Neural progenitor cell (in vitro differentiated cells): ENCODE data around the gene FAM163B. TPM values are rescaled to one million over a fixed set of nuclear protein-coding genes. Genes with fewer than 3 reads are reported as not detected.

Experiments used
- DNase-seq: peaks from one replicate; pipeline ENCODE4 v3.0.0-alpha.2; 2016; ENCODE audit warnings: low spot score
- H2AFZ ChIP-seq: fragments of 200-600 bp; sonication (generic); replicated peaks from 2 replicates; pipeline ENCODE4 v1.6.1; 2016; ENCODE audit warnings: antibody characterized with exemption
- H3F3A ChIP-seq: fragments of 200-600 bp; sonication (generic); 2 replicates; pipeline ENCODE4 v1.6.1; 2016; ENCODE audit warnings: antibody characterized with exemption, low read depth
- H3K27ac ChIP-seq: fragments of 200-600 bp; sonication (generic); 2 replicates; pipeline ENCODE4 v1.5.1; 2016; ENCODE audit warnings: mild to moderate bottlenecking
- H3K27me3 ChIP-seq: fragments of 200-600 bp; sonication (generic); 2 replicates; pipeline ENCODE4 v1.6.1; 2016; ENCODE audit warnings: mild to moderate bottlenecking, moderate library complexity
- H3K36me3 ChIP-seq: fragments of 200-600 bp; sonication (generic); 2 replicates; pipeline ENCODE4 v1.5.1; 2016
- H3K4me1 ChIP-seq: fragments of 200-600 bp; sonication (generic); 2 replicates; pipeline ENCODE4 v1.6.1; 2016; ENCODE audit warnings: mixed run types
- H3K4me2 ChIP-seq: fragments of 200-600 bp; sonication (generic); 2 replicates; pipeline ENCODE4 v1.6.1; 2016
- H3K4me3 ChIP-seq: fragments of 200-600 bp; sonication (generic); 2 replicates; pipeline ENCODE4 v1.5.1; 2016
- H3K79me2 ChIP-seq: fragments of 200-600 bp; sonication (generic); 2 replicates; pipeline ENCODE4 v1.6.1; 2016; ENCODE audit warnings: low read depth
- H3K9ac ChIP-seq: fragments of 200-600 bp; sonication (generic); 2 replicates; pipeline ENCODE4 v1.6.1; 2016
- H3K9me3 ChIP-seq: fragments of 200-600 bp; sonication (generic); 2 replicates; pipeline ENCODE4 v1.5.1; 2016; ENCODE audit warnings: low read depth
- H4K20me1 ChIP-seq: fragments of 200-600 bp; sonication (generic); 2 replicates; pipeline ENCODE4 v1.6.1; 2016; ENCODE audit warnings: low read depth
- H3K27ac Mint-ChIP-seq: 3 replicates; pipeline ENCODE4 v1.8.0; 2021; ENCODE audit warnings: mixed read lengths
- H3K27me3 Mint-ChIP-seq: 2 replicates; pipeline ENCODE4 v1.8.0; 2022; ENCODE audit warnings: low read depth, mild to moderate bottlenecking, inconsistent platforms, moderate library complexity, mixed read lengths; ENCODE audit not compliant: insufficient read depth
- H3K36me3 Mint-ChIP-seq: 3 replicates; pipeline ENCODE4 v1.8.0; 2021; ENCODE audit warnings: mixed read lengths
- H3K4me1 Mint-ChIP-seq: 3 replicates; pipeline ENCODE4 v1.8.0; 2021; ENCODE audit warnings: mixed read lengths
- H3K4me3 Mint-ChIP-seq: 3 replicates; pipeline ENCODE4 v1.8.0; 2021; ENCODE audit warnings: mild to moderate bottlenecking, moderate library complexity, mixed read lengths
- H3K9me3 Mint-ChIP-seq: 3 replicates; pipeline ENCODE4 v1.8.0; 2020; ENCODE audit warnings: mixed read lengths
- EZH2 ChIP-seq: fragments of 200-600 bp; sonication (generic); IDR thresholded peaks from 2 replicates; pipeline ENCODE4 v1.6.1; 2017; ENCODE audit warnings: antibody characterized with exemption, mild to moderate bottlenecking, moderate library complexity
- EZH2phosphoT487 ChIP-seq: fragments of 200-600 bp; sonication (generic); IDR thresholded peaks from 2 replicates; pipeline ENCODE4 v1.6.1; 2017; ENCODE audit warnings: antibody characterized with exemption
- total RNA-seq: library from RNA; depleted of rRNA; stranded (reverse); fragments of >200 nt; gene quantifications from 2 replicates; pipeline ENCODE4 v1.2.3, GENCODE V29; 2015; ENCODE audit warnings: low replicate concordance
- TF ChIP-seq, protein P1 (sequence below): fragments of 200-600 bp; sonication (generic); IDR thresholded peaks from 2 replicates; pipeline ENCODE4 v1.5.1; 2017; ENCODE audit warnings: antibody characterized with exemption, mild to moderate bottlenecking

Gene FAM163B
- total RNA-seq, 1 donor from 2014 or later = not detected

DNA sequence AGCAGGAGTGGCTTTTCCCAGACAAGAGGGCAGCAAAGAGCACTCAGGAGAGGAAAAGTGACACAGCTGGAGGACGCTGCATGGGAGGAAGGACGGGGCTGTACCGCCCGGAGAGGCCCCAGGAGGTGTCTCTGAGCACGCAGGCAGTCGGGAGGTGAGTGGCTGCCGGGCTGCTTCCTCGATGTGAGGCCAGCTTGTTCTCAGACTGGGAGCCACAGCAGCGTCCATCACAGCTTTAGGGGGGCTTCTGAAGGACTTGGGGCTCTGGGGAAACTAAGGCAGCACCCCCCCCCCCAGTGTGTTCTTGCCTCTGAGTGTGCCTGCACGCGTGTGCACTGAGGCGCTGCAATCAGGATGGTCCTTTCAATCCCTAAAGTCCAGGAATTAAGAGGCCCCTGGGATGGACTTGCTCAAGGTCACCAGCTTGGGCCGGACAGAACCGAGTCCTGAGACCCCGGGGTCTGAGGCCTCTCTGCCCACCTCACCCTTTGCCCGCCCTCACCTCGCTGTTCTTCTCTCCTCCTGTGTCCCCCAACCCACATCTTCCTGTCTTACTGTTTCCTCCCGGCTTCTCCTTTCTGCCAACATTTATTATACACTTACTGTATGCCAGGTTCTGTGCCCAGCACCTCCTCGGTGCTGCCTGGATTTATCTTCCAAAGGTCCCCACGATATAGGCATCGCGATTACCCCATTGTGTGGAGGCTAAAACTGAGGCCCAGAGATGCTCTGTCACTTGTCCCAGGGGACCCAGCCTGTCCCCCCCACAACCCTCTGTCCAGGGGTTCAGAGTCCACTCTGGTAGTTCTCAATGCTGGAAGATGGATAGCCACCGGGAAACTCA, 32.9 kb downstream of the FAM163B start:
- H3K27ac Mint-ChIP-seq = no peak overlapping the region
- Histone ChIP-seq H3K27ac (no peak overlapping the region), H3K4me1 (peaks cover 16% of the 10 kb centered on the region), H3K4me3 (no peak overlapping the region), H3K27me3 (no peaks in the 10 kb centered on the region), H3K36me3 (no peaks in the 10 kb centered on the region), H4K20me1 (no peaks in the 10 kb centered on the region), H3K79me2 (no peaks in the 10 kb centered on the region), H3K4me2 (no peak overlapping the region), H3F3A (no peaks in the 10 kb centered on the region), H3K9ac (no peak overlapping the region), H3K9me3 (no peaks in the 10 kb centered on the region), H2AFZ (no peak overlapping the region)
- no peaks in the 10 kb centered on the region for H3K36me3 Mint-ChIP-seq
- peaks cover 6% of the 10 kb centered on the region for H3K27me3 Mint-ChIP-seq
- H3K9me3 Mint-ChIP-seq = no peaks in the 10 kb centered on the region
- peak overlapping the region; percentile 78 for H3K4me3 Mint-ChIP-seq
- H3K4me1 Mint-ChIP-seq = peaks cover 45% of the 10 kb centered on the region
- no peak for TF ChIP-seq EZH2phosphoT487
- no peak for TF ChIP-seq EZH2
- TF ChIP-seq, protein P1, sequence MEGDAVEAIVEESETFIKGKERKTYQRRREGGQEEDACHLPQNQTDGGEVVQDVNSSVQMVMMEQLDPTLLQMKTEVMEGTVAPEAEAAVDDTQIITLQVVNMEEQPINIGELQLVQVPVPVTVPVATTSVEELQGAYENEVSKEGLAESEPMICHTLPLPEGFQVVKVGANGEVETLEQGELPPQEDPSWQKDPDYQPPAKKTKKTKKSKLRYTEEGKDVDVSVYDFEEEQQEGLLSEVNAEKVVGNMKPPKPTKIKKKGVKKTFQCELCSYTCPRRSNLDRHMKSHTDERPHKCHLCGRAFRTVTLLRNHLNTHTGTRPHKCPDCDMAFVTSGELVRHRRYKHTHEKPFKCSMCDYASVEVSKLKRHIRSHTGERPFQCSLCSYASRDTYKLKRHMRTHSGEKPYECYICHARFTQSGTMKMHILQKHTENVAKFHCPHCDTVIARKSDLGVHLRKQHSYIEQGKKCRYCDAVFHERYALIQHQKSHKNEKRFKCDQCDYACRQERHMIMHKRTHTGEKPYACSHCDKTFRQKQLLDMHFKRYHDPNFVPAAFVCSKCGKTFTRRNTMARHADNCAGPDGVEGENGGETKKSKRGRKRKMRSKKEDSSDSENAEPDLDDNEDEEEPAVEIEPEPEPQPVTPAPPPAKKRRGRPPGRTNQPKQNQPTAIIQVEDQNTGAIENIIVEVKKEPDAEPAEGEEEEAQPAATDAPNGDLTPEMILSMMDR = no peak
- DNase-seq = no peak

GRCh38 chr9:133575186-133576030, 33.8 kb downstream of the FAM163B start:
- Mint-ChIP-seq H3K4me1 (peaks cover 42% of the 10 kb centered on the region), H3K4me3 (no peak overlapping the region), H3K27me3 (peaks cover 8% of the 10 kb centered on the region), H3K9me3 (no peaks in the 10 kb centered on the region), H3K27ac (peak overlapping the region; percentile 50), H3K36me3 (no peaks in the 10 kb centered on the region)
- no peaks in the 10 kb centered on the region for H3K9me3 ChIP-seq
- H3K4me3 ChIP-seq = no peak overlapping the region
- no peaks in the 10 kb centered on the region for H4K20me1 ChIP-seq
- H3K79me2 ChIP-seq = no peaks in the 10 kb centered on the region
- no peak for DNase-seq
- H3F3A ChIP-seq = no peaks in the 10 kb centered on the region
- H3K4me1 ChIP-seq = peaks cover 11% of the 10 kb centered on the region
- no peak overlapping the region for H3K4me2 ChIP-seq
- no peak overlapping the region for H3K9ac ChIP-seq
- H3K36me3 ChIP-seq = no peaks in the 10 kb centered on the region
- no peaks in the 10 kb centered on the region for H3K27me3 ChIP-seq
- H3K27ac ChIP-seq = no peak overlapping the region
- H2AFZ ChIP-seq = no peak overlapping the region
- TF ChIP-seq, protein P1 = no peak
- no peak for TF ChIP-seq EZH2
- TF ChIP-seq EZH2phosphoT487 = no peak

DNA sequence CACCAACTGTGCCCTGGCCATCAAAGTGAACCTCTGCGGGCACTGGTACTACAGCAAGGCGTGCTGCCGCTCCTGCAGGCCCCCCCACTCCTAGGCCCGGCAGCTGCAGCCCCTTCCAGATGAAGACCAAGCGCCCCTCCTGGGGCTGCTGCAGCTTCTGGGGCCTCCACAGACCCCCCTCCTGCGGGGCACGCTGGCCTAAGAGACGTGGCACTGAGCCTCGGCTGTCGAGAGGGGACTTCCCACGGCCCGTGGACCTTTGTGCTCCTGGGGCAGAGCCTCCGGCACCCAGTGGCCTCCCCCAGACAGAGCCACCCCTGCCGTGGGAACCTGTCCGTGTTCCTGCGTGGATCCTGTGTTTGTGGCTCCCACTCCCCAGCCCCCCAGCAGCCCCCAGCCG, 34.4 kb downstream of the FAM163B start:
- TF ChIP-seq, protein P1 = no peak
- no peak for TF ChIP-seq EZH2
- TF ChIP-seq EZH2phosphoT487 = no peak
- no peaks in the 10 kb centered on the region for H3K9me3 ChIP-seq
- H3K4me1 Mint-ChIP-seq = peaks cover 43% of the 10 kb centered on the region
- peaks cover 17% of the 10 kb centered on the region for H3K4me1 ChIP-seq
- H3K4me2 ChIP-seq = no peak overlapping the region
- peaks cover 9% of the 10 kb centered on the region for H3K27me3 Mint-ChIP-seq
- no peaks in the 10 kb centered on the region for H3F3A ChIP-seq
- no peaks in the 10 kb centered on the region for H3K36me3 ChIP-seq
- no peak overlapping the region for H3K4me3 ChIP-seq
- H3K27ac Mint-ChIP-seq = no peak overlapping the region
- no peaks in the 10 kb centered on the region for H3K36me3 Mint-ChIP-seq
- no peak overlapping the region for H3K9ac ChIP-seq
- no peaks in the 10 kb centered on the region for H3K9me3 Mint-ChIP-seq
- H2AFZ ChIP-seq = no peak overlapping the region
- H3K79me2 ChIP-seq = no peaks in the 10 kb centered on the region
- no peaks in the 10 kb centered on the region for H4K20me1 ChIP-seq
- no peak for DNase-seq
- H3K27me3 ChIP-seq = no peaks in the 10 kb centered on the region
- no peak overlapping the region for H3K4me3 Mint-ChIP-seq
- no peak overlapping the region for H3K27ac ChIP-seq
